Measurements from ENCODE around the gene SOX14. TPM values are rescaled to one million over a fixed set of nuclear protein-coding genes. Genes with fewer than 3 reads are reported as not detected.

The SOX14 gene
- total RNA-seq (2021; ENCODE audit: unreplicated experiment) (not detected), Bru-seq, nascent RNA (not detected), BruChase-seq, experiment 1, labeled RNA remaining after a 6-hour chase (not detected), BruChase-seq, experiment 2, labeled RNA remaining after a 2-hour chase (not detected)
- polyA plus RNA-seq (2012) = not detected in 2 replicates
- long read RNA-seq = 0 reads

GRCh38 chr3:137764001-137764433 is at the start of gene SOX14:
TSS of gene SOX14 (plus strand) at chr3:137764315. CDS start at chr3:137764785, 470 bp downstream.
- intact Hi-C loops (cut with micrococcal nuclease) = no loop called here
- ChIA-PET CTCF (no interaction called here), RAD21 (ENCODE audit: low non-redundant PET in 1 of 2, low total read pairs in 2 of 2, uncharacterized antibody in 2 of 2, unreplicated experiment in 2 of 2) (no interaction called here), POLR2A (no interaction called here)
- Histone ChIP-seq H3K9ac (ENCODE audit: low read length) (no peak within 1 kb of the TSS), H3K9me3 (ENCODE audit: control insufficient read depth in 1 of 2, insufficient read depth in 1 of 2, low read depth in 1 of 2, low read length in 2 of 2) (no peaks in the 10 kb centered on the region), H3K4me2 (ENCODE audit: low read length) (no peak within 1 kb of the TSS), H3K36me3 (ENCODE audit: control insufficient read depth in 1 of 2, insufficient read depth in 2 of 2, low read length in 2 of 2) (no peaks in the 10 kb centered on the region), H3K79me2 (ENCODE audit: insufficient read depth, low read length) (no peaks in the 10 kb centered on the region), H3K4me1 (ENCODE audit: control insufficient read depth in 1 of 2, insufficient read depth in 2 of 2, low read length in 2 of 2) (no peaks in the 10 kb centered on the region), H3K27ac (ENCODE audit: low read depth, low read length) (no peak within 1 kb of the TSS), H3K27me3 (ENCODE audit: insufficient read depth, low read length) (peaks cover 20% of the 10 kb centered on the region), H4K20me1 (ENCODE audit: insufficient read depth) (no peaks in the 10 kb centered on the region), H2AFZ (ENCODE audit: low read depth, low read length, poor library complexity, severe bottlenecking) (no peak within 1 kb of the TSS), H3K4me3 (replicated peaks in 1 of 2; ENCODE audit: low read depth in 1 of 2, low read length in 2 of 2) (no peak within 1 kb of the TSS), H3K9me2 (ENCODE audit: insufficient read depth) (no peaks in the 10 kb centered on the region)
- no peak for TF ChIP-seq EGR1 (IDR thresholded peaks at IDR 0.05; ENCODE audit: low read depth)
- no peak for TF ChIP-seq ELF1 (IDR thresholded peaks at IDR 0.05; ENCODE audit: borderline replicate concordance, low read depth)
- no peak for TF ChIP-seq ZBTB33 (IDR thresholded peaks at IDR 0.05; ENCODE audit: extremely low read depth, insufficient replicate concordance, low read length)
- no peak for TF ChIP-seq SIN3A (IDR thresholded peaks at IDR 0.05; ENCODE audit: low read depth)
- no peak for TF ChIP-seq CEBPB (IDR thresholded peaks at IDR 0.05; ENCODE audit: low read depth)
- TF ChIP-seq FOSL1 (IDR thresholded peaks at IDR 0.05; ENCODE audit: low read depth) = no peak
- TF ChIP-seq MAX (IDR thresholded peaks at IDR 0.05) = no peak
- no peak for TF ChIP-seq POLR2A (IDR thresholded peaks at IDR 0.05; ENCODE audit: borderline replicate concordance, extremely low read depth, insufficient read depth, insufficient read length)
- TF ChIP-seq POLR2AphosphoS5 (IDR thresholded peaks at IDR 0.05; ENCODE audit: low read depth, low read length) = no peak
- TF ChIP-seq SP1 (IDR thresholded peaks at IDR 0.05; ENCODE audit: low read depth) = no peak
- no peak for TF ChIP-seq ATF3 (IDR thresholded peaks at IDR 0.05)
- TF ChIP-seq ZNF274 (IDR thresholded peaks at IDR 0.05; ENCODE audit: low read depth, low read length) = no peak
- TF ChIP-seq EZH2 (IDR thresholded peaks at IDR 0.05) = no peak
- TF ChIP-seq YY1 (IDR thresholded peaks at IDR 0.05; ENCODE audit: extremely low read depth, insufficient replicate concordance, low read depth, low read length) = no peak
- no peak for TF ChIP-seq ZFX (IDR thresholded peaks at IDR 0.05)
- no peak for TF ChIP-seq RAD21 (IDR thresholded peaks at IDR 0.05; ENCODE audit: low read depth)
- no peak for TF ChIP-seq EZH2phosphoT487 (IDR thresholded peaks at IDR 0.05; ENCODE audit: borderline replicate concordance)
- no TSS peak for BruUV-seq (replicated peaks)
- ATAC-seq (peak; percentile 81), DNase-seq (ENCODE audit: low read depth, low spot score) (peak; percentile 8)

All from HCT116 (cell line).